Left kidney (tissue), 2 donors: ENCODE measurements around the gene CREB5. TPM values are rescaled to one million over a fixed set of nuclear protein-coding genes. Genes with fewer than 3 reads are reported as not detected.
"Not testable (repeated sequence)": the region's sequence is repeated elsewhere in the genome, so short reads cannot be mapped to it uniquely, and the experiment has no call there.

Experiments used
- DNase-seq: peaks from one replicate; pipeline ENCODE4 v3.0.0-alpha.2; 2013
- polyA plus RNA-seq: library from polyadenylated mRNA; unstranded; fragments of 120-200 nt; gene quantifications from one replicate; pipeline ENCODE4 v1.2.1, GENCODE V29; 2013; ENCODE audit not compliant: insufficient read length

CREB5 gene
- polyA plus RNA-seq, 1 donor: 14.6 TPM

DNA sequence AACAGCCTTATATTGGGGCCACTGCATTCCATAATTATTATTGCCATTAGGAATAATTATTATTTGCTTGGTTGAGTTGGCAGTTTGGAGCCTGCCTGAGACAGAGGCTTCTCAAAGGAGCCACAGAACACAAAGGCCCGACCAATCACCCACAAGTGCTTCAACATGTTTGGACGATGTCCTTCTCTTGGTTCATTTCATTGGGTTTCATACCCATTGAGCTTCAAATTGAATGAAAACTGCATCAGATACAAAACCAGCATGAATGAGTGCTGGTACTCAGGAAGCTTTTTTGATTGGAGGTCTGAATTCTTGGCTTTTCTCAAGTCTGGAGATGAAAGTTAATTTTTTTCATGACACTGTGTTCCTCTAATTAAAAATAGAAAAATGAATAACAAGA, 168.3 kb downstream of the CREB5 start:
- DNase-seq: no peak

DNA sequence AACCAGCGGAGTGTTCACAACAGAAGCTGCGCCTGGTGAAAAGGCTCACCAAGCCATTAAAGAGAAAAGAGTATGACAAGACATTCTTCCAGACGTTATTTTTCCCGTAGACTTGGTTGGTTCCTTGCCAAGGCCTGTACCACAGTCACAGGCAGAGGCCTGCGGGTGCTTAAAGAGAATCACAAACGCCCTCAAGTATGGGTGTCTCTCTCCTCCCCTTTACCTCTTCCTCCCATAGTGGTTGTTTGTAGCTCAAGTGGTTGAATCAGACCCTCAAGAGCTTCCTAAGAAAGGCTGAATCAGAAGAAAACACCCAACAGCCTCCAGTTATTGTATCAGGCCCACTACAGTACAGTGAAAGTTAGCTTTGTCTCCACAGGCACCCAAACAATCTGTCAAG, 169.0 kb downstream of the CREB5 start:
- DNase-seq: no peak

DNA sequence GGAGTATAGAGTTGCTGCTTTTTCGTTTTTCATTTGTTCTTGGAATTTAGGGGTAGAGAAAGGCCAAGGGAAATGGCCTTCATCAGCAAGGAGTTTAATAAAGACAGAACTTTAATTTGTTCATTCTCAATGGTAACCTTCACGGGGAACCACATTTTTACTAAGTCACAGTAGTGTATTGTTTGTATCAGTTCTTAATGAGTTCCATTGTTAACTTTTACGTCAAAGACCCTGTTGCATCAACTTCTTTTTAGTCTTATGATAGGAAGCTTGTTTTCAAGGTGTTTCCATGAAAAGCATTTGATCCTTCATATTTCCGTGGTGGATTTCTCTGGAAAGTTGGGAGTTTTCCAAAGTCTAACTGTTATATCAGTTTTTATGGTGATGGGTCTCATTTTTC, 169.9 kb downstream of the CREB5 start:
- no peak for DNase-seq

DNA sequence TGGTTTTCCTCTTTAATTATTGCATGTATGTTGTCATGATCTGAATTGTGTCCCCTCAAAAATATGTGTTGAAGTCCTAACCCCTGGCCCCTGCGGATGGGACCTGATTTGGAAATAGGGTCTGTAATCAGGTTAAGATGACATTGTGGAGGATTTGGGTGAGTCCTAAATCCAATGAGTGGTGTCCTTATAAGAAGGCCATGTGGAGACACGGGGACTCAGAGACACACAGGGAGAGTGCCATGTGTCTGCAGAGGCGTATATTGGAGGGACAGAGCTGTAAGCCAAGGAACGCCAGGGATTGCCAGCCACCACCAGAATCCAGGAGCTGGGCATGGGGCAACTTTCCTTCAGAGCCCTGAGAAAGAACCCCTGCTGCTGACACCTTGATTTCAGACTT, 171.9 kb downstream of the CREB5 start:
- DNase-seq: no peak

DNA sequence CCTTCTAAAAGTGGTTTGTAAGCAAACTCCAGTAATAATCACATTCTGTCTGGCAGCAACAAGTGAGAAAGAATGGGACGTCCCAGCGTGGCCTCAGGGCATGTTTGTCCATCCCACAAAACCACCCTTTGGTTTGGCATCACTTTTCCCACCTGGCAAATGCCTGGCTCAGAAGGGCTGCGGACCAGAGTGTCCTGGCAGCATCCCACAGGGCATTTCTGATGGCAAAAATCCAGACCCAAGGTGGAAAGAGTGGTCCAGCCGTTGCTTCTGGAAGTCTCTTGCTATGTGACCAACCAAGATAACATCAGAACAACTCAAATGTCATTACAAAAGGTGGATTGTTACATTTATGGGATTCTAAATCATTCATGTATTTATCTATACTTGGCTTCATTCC, 174.4 kb downstream of the CREB5 start:
- no peak for DNase-seq

DNA sequence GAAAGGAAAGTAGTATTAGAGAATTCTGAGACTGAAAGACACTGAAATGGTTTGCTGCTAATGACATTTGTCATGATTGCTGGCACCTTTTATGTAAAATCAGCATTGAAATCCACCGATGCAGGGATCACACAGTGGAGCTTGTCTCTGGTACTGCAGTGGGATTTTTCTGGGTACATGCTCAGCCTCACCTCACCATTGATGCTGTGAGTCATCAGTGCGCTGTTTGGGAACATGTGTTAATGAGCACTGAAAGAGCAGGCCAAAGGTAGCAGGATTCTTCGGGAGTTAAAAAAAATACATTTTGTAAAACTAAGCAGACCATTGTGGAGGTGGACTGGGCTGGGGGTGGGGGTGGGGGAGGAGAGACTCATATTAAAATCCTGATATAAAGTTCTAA, 174.9 kb downstream of the CREB5 start:
- DNase-seq: no peak

DNA sequence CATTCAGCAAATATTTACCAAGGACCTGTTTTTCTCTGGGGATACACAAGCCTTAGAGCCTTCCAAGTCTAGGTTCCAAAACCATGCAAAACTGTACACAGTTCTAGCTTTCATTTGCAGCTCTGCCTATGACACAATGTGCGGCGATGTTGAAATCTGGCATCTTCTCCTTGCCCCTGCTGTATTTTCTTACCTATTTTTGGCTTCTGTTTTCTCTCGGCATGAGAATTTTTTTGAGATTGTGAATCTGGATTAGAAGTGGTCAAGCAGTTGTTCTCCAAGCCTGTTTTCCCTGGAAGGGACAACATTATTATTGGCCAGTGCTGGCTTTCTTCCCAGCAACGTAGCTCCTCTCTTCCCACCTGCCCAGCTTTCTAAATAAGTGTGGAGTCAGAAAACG, 176.3 kb downstream of the CREB5 start:
- DNase-seq: no peak

DNA sequence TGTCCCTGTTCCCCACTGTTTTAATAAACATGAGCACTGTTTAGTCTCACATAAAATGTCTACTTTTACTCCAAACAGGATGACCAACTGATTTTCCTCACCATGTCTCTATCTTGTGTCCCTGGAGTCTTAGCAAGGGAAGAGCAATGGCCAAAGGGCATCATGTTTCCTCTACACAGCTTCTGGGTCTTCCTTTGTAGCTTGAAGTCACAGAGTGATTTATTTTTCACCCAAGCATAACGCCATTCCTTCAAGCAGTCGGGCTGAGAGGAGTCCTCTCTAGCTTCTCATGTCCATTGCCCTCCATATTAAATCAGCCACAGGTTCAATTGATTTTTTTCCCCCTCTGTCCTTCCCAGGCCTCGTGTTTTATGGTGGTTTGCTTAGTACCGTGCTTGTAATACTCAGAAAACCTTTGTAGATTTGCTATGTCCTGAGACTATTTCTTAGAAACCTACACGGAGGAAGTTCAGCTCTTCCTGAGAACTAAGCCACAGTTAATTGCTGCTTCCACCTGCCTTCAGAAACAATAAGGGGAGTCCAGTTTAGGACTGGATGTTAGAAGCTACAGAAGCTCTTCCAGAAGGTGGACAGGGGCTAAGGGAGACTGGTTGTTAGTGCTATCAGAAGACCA, 178.8 kb downstream of the CREB5 start:
- DNase-seq: peak; percentile 49

DNA sequence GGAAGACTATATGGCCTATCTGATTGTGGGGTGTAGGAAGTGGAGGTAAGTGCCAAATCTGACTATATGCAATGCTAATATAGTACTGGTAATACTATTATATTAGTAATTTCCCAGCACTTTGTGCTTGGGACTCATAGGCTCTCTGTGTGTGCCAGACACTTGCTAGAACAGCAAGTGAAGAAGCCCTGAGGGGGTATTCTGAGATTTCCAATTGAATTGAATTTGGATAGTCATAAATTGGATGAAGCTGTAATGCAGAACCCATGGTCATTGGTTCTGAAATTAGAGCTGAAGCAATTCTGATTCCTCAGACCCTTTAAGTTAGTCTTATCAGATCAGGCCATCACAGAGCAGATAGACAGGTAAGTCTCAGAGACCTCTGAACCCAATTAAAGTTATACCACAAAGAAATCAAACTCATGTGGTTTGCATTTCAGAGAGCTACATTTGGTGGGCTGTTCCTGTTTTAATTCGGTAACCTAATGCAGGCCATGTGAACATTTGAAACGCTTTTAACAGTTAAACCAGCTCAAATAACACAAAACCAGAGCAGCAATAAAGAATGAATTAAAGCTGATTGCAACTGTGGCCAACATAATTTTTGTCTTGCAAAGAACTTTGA, 179.5 kb downstream of the CREB5 start:
- peak; percentile 63 for DNase-seq

DNA sequence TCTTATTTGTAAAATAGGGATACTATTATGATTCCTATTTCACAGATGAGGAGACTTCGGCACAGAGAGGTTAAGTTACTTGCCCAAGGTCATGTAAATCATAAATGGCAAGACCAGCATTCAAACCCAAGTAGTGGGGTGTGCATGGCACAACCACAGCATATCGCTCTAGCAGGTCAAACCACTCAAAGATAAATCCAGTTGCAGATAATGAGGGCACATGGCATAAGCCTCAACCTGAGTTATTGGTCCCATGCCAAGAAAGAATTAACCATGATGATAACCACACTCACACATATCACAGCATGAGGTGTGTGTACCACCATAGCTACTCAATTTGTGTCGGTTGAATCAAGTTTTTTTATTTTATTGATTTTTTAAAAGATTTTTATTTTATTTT, 180.5 kb downstream of the CREB5 start:
- DNase-seq: no peak

DNA sequence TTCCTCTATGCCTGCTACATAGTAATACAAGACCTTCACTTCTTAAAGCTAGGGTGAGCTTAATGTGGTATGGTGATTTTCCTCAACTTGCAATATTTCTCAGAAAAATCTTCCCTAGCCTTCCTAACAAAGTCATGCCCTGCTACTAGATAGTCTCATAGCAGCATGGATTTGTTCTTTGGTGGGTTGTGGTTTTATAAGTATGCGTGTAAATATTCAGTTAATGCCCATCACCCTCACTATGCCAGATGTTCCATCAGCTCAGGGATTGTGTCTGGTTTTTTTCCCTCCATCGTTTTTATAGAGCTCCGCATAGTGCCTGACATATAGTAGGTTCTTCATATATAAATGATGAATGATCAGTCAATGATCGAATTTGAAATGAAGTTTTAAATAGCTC, 182.8 kb downstream of the CREB5 start:
- no peak for DNase-seq

DNA sequence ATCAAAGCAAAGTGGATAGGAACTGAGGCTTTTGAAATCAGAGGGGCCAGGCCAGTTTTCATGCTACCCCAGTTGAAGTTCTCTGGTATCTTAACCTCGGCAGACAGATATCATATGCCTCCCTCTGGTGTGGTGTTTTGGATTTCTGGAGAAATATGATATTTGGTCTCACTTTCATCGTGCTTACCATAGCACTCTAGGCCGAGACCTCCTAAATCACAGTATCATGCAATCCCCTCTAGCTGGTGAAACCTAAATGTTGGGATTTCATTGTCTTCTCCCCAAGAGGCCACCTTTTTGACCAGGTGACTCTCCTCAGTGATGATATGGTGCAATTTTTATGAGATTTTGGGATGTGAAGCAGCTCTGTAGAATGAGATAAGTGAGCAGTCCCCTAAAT, 183.5 kb downstream of the CREB5 start:
- DNase-seq: no peak

DNA sequence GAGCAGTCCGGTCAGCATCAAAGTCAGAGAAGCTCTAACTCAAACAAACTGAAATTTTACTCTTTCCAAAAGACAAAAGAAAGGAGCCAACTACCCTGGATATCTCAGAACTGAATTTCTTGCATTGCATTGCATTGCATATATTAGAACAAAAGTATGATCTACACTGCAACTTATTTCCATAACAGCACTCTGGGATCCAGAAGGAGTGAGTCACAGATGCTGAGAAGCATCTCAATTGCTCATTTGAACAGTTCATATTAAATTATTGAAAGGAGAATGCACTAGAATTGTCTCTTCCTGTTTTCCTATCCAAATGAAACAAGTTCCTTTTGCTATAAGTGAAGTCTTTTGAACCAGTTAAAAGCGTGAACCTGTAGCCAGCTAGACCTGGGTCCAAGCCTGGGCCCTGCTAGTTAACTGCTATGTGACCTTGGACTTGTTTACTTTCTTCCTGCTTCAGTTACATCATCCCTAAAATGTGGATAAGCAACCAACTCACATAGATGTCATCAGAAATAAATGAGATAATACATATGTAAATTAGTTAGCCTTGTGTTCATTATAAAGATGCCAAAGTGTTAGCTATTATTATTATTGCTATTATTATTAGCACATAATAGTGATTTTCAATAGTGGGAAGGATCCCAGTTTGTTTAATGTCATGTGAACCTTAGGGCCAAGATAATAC, 184.1 kb downstream of the CREB5 start:
- no peak for DNase-seq

DNA sequence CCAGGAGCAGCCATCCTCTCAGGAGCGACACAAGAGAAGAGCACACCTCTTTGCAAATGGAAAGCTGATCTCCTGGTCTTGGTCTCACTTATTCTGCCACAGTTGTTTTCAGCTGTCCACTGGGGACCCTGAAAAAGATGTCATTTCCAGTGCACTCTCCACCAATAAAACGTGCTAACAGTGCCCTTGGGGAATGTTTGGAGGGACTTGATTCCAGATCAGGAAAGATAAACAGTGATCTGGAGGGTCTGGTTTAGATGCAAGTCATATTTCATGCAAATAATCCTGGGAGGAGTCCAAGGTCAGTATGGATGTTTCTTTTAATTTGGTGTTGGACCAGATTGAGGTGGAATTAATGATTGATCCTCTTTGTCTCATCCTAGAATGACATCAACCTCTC, 185.0 kb downstream of the CREB5 start:
- no peak for DNase-seq

DNA sequence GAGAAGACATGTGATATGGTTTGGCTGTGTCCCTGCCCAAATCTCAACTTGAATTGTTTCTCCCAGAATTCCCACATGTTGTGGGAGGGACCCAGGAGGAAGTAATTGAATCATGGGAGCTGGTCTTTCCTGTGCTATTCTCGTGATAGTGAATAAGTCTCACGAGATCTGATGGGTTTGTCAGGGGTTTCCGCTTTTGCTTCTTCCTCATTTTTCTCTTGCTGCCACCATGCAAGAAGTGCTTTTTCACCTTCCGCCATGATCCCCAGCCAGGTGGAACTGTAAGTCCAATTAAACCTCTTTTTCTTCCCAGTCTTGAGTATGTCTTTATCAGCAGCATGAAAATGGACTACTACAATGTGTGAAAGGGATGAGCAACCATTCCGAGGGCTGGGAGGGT, 185.7 kb downstream of the CREB5 start:
- DNase-seq: not testable (repeated sequence)

DNA sequence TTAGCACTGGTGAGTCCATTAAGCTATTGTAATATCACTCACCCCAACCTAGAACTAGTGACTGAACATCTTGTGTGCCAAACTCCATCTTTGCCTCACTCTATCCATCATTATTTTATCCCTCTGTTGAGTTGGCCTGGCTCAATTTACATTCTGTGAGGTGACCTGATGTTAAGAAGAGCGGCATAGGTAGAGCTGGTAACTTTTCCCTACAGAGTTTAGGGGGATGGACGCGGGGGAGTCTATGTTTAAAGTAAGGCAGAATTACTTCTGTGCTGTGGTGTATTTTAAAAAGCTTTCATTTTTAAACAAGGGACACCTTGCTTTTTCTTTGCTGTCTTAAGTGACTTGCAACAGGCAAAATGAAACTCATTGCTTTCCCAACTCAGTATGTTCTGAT, 186.3 kb downstream of the CREB5 start:
- DNase-seq: no peak

DNA sequence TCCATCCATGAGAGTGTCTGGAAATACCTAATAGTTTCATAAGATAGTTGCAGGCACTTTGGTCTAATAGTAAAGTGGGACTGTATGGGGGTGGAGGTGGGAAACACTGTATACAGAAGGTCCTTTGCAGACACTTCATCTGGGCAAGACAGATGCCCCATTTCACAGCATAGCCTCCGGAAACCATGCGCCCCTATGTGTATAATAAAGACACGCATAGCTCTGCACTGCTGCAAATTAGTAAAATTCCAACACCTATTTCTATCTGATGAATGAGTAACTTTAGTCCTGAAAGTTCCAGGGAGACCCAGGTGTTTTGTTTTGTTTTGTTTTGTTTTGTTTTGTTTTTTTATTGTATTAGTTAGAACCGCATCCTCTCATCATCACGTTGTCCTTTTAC, 187.1 kb downstream of the CREB5 start:
- DNase-seq: no peak

DNA sequence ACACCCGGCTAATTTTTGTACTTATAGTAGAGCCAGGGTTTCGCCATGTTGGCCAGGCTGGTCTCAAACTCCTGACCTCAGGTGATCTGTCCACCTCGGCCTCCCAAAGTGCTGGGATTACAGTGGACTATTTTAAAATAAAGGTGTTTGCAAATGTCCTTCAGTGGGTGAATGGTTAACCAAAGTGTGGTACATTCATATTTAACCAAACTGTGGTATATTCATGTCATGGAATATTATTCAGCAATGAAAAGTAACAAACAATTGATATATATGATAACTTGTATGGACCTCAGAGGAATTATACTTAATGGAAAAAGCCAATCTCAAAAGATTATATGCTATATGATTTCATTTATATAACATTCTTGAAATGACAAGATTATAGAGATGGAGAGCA, 190.0 kb downstream of the CREB5 start:
- DNase-seq: no peak

DNA sequence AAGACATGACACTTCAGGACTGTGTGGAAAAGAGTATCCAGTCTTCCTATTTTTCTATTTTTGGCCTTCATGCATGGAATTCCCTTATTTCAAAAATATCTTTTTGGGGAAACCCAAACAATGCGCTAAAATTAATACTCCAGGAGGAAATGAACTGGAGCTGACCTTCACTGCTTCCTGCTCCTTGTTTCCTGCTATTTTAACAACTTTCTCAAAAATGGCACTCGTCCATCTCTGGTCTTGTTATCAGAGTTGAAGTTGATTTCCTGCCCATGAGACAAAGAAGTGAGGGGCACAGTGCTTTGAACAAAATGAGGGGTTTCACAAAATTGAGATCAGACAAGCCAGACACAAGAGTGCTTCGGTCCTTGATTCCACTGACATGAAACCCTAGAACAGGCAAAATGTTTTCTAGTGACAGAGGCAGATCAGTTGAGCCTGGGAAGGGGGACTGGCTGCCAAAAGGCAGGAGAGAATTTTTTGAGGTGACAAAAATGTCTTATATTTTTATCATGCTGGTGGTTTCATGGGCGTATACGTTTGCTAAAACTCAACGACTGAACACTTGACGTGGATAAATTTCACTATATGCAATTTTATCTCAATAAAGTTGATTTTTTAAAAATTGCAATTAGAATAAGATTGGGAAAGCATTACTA, 193.2 kb downstream of the CREB5 start:
- no peak for DNase-seq

DNA sequence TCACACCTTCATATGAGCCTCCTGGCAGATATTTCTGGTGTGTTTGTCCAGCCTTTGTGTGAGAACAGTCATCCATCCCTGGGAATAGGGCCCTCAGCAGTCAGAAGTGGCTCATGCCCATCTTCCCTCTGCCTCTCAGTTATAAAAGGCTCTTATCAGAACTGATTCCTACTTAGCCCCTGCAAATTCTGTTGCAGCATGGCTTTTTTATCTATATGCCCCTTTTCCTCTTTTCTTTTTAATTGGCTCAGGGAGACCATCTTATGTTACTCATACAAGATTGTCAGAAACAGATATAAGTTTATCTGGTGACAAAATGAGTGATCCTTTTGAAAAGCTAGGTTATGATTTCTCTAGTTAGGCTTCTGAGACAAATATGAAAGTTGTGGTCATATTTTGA, 194.1 kb downstream of the CREB5 start:
- DNase-seq: no peak

DNA sequence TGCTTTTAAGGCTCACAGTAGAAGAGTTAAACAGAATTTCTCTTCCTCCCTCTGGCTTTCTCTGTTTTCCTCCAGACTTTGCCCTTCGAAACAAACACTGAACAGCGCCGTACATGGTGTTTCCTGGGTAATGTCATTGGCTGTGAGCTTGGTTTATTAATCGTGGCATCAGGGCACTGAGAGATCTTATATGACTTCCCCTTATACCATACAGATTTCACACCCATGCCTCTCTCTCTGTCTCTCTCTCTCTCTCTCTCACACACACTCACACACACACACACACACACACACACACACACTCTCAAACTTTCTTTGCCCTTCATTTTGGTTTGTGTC, 195.5 kb downstream of the CREB5 start:
- DNase-seq: no peak

DNA sequence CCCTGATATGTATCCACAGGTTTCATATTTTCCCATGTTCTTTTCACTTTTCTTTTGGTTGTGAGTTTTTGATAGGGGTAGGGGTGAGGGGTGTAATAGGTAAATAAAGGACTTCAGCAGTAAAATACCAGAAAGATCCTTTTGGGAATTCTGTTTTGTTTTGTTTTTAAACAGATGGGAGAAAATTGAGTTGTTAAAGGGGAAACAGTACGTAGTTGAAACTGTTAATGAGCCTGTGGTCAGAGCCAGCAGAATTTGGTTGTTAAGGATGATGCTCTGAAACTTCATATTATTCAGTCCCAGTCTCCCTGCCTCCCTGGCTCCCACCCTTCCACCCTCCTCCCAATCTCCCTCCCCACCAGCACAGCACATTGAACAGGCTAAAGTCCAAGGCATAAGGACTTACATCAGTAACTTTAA, 195.9 kb downstream of the CREB5 start:
- no peak for DNase-seq

DNA sequence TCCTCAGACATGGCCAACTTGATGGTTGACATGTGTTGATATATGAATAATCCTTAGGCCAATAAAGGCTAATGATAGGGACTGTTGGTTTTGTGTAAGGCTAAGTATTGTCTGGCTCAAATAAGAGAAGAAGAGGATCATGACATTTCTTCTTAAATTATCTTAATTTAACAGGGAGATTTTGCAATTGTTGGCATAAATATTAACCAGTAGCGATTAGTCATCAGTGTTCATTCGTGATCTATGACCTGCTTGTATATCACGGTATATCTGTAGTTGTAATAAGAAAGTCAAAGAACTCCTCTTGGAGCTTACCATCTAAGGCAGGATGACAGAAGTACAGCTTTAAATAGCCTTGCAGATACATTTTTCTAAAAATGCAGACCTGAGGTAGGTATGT, 196.4 kb downstream of the CREB5 start:
- DNase-seq: no peak

DNA sequence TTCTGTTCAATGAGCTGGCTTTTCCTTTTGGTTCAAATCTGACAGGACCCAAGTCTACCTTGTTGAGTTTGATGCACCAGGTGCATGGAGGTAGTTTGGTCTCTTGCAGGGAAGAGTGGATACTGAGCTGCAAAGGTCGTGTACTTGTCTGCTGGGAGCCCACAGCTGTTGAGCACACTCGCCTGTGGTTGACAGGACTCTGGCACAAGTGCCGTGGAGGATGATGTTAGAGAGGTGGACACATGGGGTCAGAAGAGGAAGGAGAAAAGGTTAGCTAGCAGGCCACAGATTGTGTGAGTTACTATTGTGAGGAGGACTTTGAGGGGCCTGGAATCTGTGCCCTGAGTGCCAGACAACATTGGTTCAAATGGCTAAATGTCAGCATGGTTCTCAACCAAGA, 197.3 kb downstream of the CREB5 start:
- DNase-seq: no peak
